Stimulated activated CD8-positive, alpha-beta memory T cell treated with anti-CD3 and anti-CD28 coated beads, Interleukin-7, amount 100 ng/mL, for 1 hour (primary cell): Measurements from ENCODE around the gene UCP1.
"Not testable (repeated sequence)": the region's sequence is repeated elsewhere in the genome, so short reads cannot be mapped to it uniquely, and the experiment has no call there.

Source experiments
- DNase-seq, 2 donors: peaks; one replicate each; pipeline ENCODE4 v3.0.0-alpha.2; 2020; ENCODE audit warnings: low read depth in 2 of 2

UCP1 gene

DNA sequence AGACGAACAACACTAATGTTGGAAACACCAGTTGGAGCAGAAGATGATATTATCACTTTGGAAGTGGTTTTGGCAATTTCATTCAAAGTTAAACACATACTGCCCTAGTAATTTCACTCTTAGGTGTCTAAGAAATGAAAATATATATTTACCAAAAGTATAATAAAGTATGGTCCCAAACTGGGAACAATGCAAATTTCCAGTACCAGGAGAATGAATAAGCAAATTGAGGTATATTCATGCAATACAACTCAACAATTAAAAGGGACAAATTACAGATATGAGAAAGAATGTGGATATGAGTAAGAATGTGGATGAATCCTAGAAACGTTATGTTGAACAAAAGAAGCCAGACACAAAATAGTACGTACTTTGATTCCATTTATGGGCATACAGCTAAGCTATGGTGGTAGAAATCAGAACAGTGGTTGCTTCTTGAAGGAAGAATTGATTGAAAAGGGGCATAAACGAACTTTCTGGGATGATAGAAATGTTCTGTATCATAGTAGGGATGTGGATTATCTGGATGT is 34.7 kb downstream of the UCP1 start:
- DNase-seq = no peak

DNA sequence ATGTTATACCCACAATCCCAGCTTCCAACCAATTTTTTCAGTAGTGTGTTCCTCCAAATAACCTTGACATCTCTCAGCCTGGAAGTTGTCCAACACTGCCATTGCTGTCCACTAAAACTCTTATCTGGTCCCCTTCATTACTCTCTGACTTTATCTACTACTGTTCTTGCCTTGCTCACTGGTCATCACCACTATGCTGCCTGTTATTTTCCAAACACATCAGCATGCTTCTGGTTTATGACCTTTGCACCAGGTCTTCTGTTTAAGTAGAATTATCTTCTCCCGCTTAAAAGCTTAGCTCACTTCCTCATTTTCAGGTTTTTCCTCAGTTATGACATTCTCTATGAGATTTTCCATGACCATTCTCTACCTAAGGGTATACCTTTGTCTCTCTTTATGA is 39.3 kb downstream of the UCP1 start:
- DNase-seq = no peak

DNA sequence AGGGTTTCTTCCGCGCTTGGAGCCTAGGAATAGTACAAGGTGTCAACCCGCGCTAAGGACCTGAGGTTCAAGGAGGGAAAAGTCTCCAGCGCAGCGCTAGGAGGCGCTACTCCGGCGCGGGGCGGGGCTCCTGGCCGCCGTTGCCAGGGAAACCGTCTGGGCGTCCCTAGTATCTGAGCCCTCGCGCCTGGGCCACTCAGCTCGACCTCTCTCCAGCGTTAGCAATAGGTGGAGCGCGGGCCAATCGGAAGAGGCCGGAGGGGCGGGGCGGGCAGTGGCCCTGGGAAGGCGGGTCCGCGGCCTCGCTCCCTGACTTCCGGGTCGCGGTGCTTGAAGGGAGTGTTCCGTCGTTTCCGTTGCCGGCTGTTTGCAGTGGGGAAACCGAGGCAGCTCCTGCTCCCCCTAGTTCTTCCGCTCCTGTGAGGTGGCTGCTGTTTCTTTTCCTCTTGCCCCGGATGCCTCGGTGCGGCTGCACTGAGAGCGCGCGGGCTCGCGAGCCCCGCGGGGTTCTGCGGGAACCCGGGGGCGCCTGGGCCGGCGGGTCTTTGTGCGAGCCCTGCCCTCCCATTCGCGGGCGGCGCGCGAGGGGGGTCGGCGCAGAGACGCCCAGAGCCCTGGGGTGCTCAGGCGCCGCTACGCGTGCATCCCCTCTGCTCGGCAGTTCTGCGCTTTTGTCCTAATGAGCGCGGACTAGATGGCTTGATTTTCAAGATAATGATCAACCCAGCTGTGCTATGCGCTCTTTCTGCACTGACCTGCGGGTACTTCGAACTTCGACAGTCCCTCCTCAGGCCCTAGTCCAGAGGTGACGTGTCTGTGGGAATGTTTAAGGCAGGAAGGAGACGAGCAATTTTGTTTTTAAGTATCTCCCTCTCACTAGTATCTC is 44.7 kb downstream of the UCP1 start, which contains the start of gene ELMOD2:
ELMOD2 (plus strand) TSS at position 312 of the 886 bp plus-strand sequence. CDS start 1,261 bp downstream, outside the sequence.
- peak; percentile 95 to 96 for DNase-seq

DNA sequence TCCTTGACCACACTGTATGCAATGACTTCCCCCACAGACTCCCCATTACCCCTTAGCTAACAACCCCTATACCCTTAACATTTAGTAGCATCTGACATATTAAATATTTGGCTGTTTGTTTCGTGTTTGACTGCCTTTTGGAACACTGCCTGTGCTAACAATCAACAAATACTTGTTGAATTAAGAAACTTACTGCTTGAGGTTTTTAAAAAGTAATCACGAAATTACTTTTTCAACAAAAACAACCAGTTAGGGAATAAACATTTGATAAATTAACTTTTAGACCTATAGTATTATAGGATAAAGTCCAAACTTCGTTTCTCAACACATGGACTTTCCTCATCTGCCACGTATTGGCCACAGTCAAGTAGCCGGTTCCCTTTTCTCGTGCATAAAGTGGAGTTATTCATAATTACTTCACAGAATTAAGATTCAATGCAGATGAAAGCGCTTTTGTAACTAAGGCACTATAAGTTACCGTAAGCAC is 45.3 kb downstream of the UCP1 start:
- no peak for DNase-seq

DNA sequence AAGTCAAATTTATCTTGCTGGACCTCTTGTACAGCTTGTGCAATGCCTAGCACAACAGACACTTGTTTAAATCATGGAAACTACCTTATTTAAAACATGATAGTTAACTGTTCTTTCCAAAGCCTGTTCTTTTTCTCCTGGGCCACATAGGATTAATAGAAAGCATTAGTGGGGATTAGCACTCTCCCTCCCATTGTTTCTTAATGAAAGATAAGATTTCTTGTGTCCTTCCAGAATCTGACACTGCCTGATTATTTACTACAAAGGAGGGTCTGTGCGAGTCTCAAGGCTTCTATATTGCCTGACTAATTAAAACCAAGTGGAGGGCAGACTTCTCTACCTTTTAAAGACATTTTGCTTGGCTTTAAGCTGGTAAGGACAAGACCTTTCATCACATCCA is 53.3 kb downstream of the UCP1 start:
- no peak for DNase-seq

DNA sequence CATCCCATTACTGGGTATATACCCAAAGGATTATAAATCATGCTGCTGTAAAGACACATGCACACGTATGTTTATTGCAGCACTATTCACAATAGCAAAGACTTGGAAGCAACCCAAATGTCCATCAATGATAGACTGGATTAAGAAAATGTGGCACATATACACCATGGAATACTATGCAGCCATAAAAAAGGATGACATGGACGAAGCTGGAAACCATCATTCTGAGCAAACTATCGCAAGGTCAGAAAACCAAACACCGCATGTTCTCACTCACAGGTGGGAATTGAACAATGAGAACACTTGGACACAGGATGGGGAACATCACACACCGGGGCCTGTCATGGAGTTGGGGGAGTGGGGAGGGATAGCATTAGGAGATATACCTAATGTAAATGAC is 55.0 kb downstream of the UCP1 start:
- DNase-seq = not testable (repeated sequence)
